Neural progenitor cell (in vitro differentiated cells): Measurements from ENCODE around the gene TIMP2.

Experiments
- EZH2phosphoT487 ChIP-seq: fragments of 200-600 bp; sonication (generic); IDR thresholded peaks from 2 replicates; pipeline ENCODE4 v1.6.1; 2017; ENCODE audit warnings: antibody characterized with exemption
- TF ChIP-seq, protein P1 (sequence below): fragments of 200-600 bp; sonication (generic); IDR thresholded peaks from 2 replicates; pipeline ENCODE4 v1.5.1; 2017; ENCODE audit warnings: antibody characterized with exemption, mild to moderate bottlenecking

GRCh38 chr17:78885956-78886355 is 39.2 kb downstream of the TIMP2 start:
- TF ChIP-seq EZH2phosphoT487: no peak
- TF ChIP-seq, protein P1, sequence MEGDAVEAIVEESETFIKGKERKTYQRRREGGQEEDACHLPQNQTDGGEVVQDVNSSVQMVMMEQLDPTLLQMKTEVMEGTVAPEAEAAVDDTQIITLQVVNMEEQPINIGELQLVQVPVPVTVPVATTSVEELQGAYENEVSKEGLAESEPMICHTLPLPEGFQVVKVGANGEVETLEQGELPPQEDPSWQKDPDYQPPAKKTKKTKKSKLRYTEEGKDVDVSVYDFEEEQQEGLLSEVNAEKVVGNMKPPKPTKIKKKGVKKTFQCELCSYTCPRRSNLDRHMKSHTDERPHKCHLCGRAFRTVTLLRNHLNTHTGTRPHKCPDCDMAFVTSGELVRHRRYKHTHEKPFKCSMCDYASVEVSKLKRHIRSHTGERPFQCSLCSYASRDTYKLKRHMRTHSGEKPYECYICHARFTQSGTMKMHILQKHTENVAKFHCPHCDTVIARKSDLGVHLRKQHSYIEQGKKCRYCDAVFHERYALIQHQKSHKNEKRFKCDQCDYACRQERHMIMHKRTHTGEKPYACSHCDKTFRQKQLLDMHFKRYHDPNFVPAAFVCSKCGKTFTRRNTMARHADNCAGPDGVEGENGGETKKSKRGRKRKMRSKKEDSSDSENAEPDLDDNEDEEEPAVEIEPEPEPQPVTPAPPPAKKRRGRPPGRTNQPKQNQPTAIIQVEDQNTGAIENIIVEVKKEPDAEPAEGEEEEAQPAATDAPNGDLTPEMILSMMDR: no peak
